Measurements from ENCODE around the gene C19orf25.
"Not testable (repeated sequence)": the region's sequence is repeated elsewhere in the genome, so short reads cannot be mapped to it uniquely, and the experiment has no call there.

The C19orf25 gene

GRCh38 chr19:1478934-1479707 lies at the start of gene C19orf25:
C19orf25 (minus strand) TSS chr19:1479215; CDS start chr19:1478903, 312 bp downstream.
- peak; percentile 92 to 93 for DNase-seq

- DNase-seq = no peak
Measured at GRCh38 chr19:1527650-1528309, 48.8 kb upstream of the C19orf25 start.

- no peak for DNase-seq
Measured at GRCh38 chr19:1526979-1527649, 48.1 kb upstream of the C19orf25 start.

GRCh38 chr19:1526066-1526778 lies 47.2 kb upstream of the C19orf25 start:
- no peak for DNase-seq

- no peak for DNase-seq
Measured at GRCh38 chr19:1525343-1525742, 46.3 kb upstream of the C19orf25 start.

- DNase-seq = no peak
Measured at GRCh38 chr19:1524972-1525325, 45.9 kb upstream of the C19orf25 start.

- DNase-seq = no peak
Measured at GRCh38 chr19:1524287-1524971, 45.4 kb upstream of the C19orf25 start.

- no peak for DNase-seq
Measured at GRCh38 chr19:1523412-1524286, 44.6 kb upstream of the C19orf25 start, which contains the start of gene PLK5. PLK5 (plus strand) TSS chr19:1524077; CDS start chr19:1526997, 2,920 bp downstream.

- no peak for DNase-seq
Measured at GRCh38 chr19:1522838-1523237, 43.8 kb upstream of the C19orf25 start.

GRCh38 chr19:1522061-1522460 lies 43.0 kb upstream of the C19orf25 start:
- no peak for DNase-seq

GRCh38 chr19:1521636-1522035 lies 42.6 kb upstream of the C19orf25 start:
- no peak for DNase-seq

GRCh38 chr19:1520203-1520780 lies 41.3 kb upstream of the C19orf25 start:
- no peak for DNase-seq

- DNase-seq = not testable (repeated sequence)
Measured at GRCh38 chr19:1519802-1520201, 40.8 kb upstream of the C19orf25 start.

GRCh38 chr19:1518471-1518870 lies 39.5 kb upstream of the C19orf25 start:
- DNase-seq = no peak

GRCh38 chr19:1516395-1516753 lies 37.4 kb upstream of the C19orf25 start:
- no peak for DNase-seq

GRCh38 chr19:1514986-1515721 lies 36.1 kb upstream of the C19orf25 start:
- DNase-seq = no peak

- DNase-seq = no peak
Measured at GRCh38 chr19:1514295-1514661, 35.3 kb upstream of the C19orf25 start.

GRCh38 chr19:1513499-1514294 lies 34.7 kb upstream of the C19orf25 start:
- DNase-seq = peak; percentile 56 to 67

- DNase-seq = peak; percentile 43 to 65
Measured at GRCh38 chr19:1512671-1513498, 33.9 kb upstream of the C19orf25 start, which contains the start of gene ADAMTSL5. ADAMTSL5 (minus strand) TSS chr19:1513019; CDS start chr19:1510943, 2,076 bp downstream.

Data from CD4-positive, alpha-beta T cell treated with Interleukin-4 for 1 hour (primary cell).